CD4-positive, alpha-beta T cell treated with Interleukin-1 beta for 1 hour (primary cell): Measurements from ENCODE around the gene TTC7B.

Source experiments
- DNase-seq, 2 donors: peaks; one replicate each; pipeline ENCODE4 v3.0.0-alpha.2; 2020 to 2022

TTC7B gene

GRCh38 chr14:90773196-90773486 lies 43.1 kb downstream of the TTC7B start:
- no peak for DNase-seq

GRCh38 chr14:90767899-90768298 lies 48.3 kb downstream of the TTC7B start:
- DNase-seq, result no peak

- peak in 1 of 2 donors; percentile 8 for DNase-seq
These were observed 55.5 kb downstream of the TTC7B start for GRCh38 chr14:90760591-90761316.

- no peak for DNase-seq
These were observed 56.2 kb downstream of the TTC7B start for GRCh38 chr14:90760078-90760444.

- DNase-seq, result peak in 1 of 2 donors; percentile 17
These were observed 56.7 kb downstream of the TTC7B start for GRCh38 chr14:90759370-90760077.

- DNase-seq, result no peak
These were observed 57.3 kb downstream of the TTC7B start for GRCh38 chr14:90758959-90759358.

- peak; percentile 95 to 96 for DNase-seq
These were observed 58.0 kb downstream of the TTC7B start for GRCh38 chr14:90758028-90758889.

- DNase-seq, result no peak
These were observed 58.8 kb downstream of the TTC7B start for GRCh38 chr14:90757452-90757851.

GRCh38 chr14:90756755-90757345 lies 59.4 kb downstream of the TTC7B start:
- no peak for DNase-seq

GRCh38 chr14:90755661-90756304 lies 60.4 kb downstream of the TTC7B start:
- no peak for DNase-seq

- DNase-seq, result no peak
These were observed 62.7 kb downstream of the TTC7B start for GRCh38 chr14:90753456-90754005.

GRCh38 chr14:90750701-90751100 lies 65.5 kb downstream of the TTC7B start:
- DNase-seq, result no peak

- no peak for DNase-seq
These were observed 66.0 kb downstream of the TTC7B start for GRCh38 chr14:90750191-90750590.

GRCh38 chr14:90747909-90748308 lies 68.3 kb downstream of the TTC7B start:
- DNase-seq, result no peak

GRCh38 chr14:90743826-90744225 lies 72.4 kb downstream of the TTC7B start:
- DNase-seq, result no peak

GRCh38 chr14:90743425-90743824 lies 72.8 kb downstream of the TTC7B start:
- no peak for DNase-seq

GRCh38 chr14:90742729-90743128 lies 73.5 kb downstream of the TTC7B start:
- DNase-seq, result no peak

GRCh38 chr14:90742252-90742651 lies 74.0 kb downstream of the TTC7B start:
- DNase-seq, result no peak

GRCh38 chr14:90741682-90741946 lies 74.6 kb downstream of the TTC7B start:
- DNase-seq, result no peak

- DNase-seq, result no peak
These were observed 75.1 kb downstream of the TTC7B start for GRCh38 chr14:90740946-90741681.

- DNase-seq, result no peak
These were observed 76.1 kb downstream of the TTC7B start for GRCh38 chr14:90740081-90740480.
